ENCODE results near the gene PLEKHJ1.

DNA sequence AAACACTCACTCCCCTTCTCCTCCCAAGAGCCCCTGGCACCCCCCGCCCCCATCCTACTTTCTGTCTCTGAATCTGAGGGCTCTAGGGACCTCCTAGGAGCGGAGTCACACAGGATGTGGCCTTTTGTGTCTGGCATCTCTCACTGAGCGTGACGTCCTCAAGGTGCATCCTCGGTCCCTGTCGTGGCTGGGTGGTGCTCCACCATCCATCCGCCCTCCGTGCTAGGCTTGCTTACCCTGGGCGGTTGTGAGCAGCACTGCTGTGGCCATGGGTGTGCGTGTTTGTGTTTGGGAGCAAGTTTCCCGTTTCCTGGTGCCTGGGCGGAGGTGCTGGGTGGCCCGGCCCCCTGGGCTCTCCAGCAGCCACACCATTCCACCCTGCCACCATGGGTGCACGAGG, 12.2 kb downstream of the PLEKHJ1 start:
- TF ChIP-seq, protein P1, sequence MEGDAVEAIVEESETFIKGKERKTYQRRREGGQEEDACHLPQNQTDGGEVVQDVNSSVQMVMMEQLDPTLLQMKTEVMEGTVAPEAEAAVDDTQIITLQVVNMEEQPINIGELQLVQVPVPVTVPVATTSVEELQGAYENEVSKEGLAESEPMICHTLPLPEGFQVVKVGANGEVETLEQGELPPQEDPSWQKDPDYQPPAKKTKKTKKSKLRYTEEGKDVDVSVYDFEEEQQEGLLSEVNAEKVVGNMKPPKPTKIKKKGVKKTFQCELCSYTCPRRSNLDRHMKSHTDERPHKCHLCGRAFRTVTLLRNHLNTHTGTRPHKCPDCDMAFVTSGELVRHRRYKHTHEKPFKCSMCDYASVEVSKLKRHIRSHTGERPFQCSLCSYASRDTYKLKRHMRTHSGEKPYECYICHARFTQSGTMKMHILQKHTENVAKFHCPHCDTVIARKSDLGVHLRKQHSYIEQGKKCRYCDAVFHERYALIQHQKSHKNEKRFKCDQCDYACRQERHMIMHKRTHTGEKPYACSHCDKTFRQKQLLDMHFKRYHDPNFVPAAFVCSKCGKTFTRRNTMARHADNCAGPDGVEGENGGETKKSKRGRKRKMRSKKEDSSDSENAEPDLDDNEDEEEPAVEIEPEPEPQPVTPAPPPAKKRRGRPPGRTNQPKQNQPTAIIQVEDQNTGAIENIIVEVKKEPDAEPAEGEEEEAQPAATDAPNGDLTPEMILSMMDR (IDR thresholded peaks at IDR 0.05) = no peak
- no peak for TF ChIP-seq CREB1 (CRISPR knock-in tag; IDR thresholded peaks at IDR 0.05)

Measured in WTC11 (cell line).